Amygdala (tissue), 56 donors: ENCODE results near the gene HEATR1.

Source experiments
- DNase-seq, 56 donors: peaks; one replicate each; lab custom pipeline; 2025; lab: John Stamatoyannopoulos, UW

The HEATR1 gene

GRCh38 chr1:236550961-236551851 lies 53.1 kb downstream of the HEATR1 start:
- DNase-seq, result no peak

GRCh38 chr1:236548452-236548851 lies 55.9 kb downstream of the HEATR1 start:
- DNase-seq, result no peak

- no peak for DNase-seq
Measured at GRCh38 chr1:236545621-236546169, 58.6 kb downstream of the HEATR1 start.

GRCh38 chr1:236543065-236543669 lies 61.1 kb downstream of the HEATR1 start:
- DNase-seq, result no peak

GRCh38 chr1:236541710-236542109 lies 62.6 kb downstream of the HEATR1 start:
- no peak for DNase-seq

- DNase-seq, result no peak
Measured at GRCh38 chr1:236540813-236541465, 63.4 kb downstream of the HEATR1 start.

GRCh38 chr1:236536540-236536939 lies 67.8 kb downstream of the HEATR1 start:
- DNase-seq, result no peak

- DNase-seq, result peak in 7 of 56 donors; percentile 5 to 43 (median 10)
Measured at GRCh38 chr1:236535662-236536161, 68.6 kb downstream of the HEATR1 start.

- no peak for DNase-seq
Measured at GRCh38 chr1:236535190-236535589, 69.1 kb downstream of the HEATR1 start.

GRCh38 chr1:236534151-236534651 lies 70.1 kb downstream of the HEATR1 start:
- DNase-seq, result no peak

- no peak for DNase-seq
Measured at GRCh38 chr1:236532850-236533249, 71.5 kb downstream of the HEATR1 start.

GRCh38 chr1:236530959-236531358 lies 73.4 kb downstream of the HEATR1 start:
- DNase-seq, result no peak

GRCh38 chr1:236530286-236530685 lies 74.0 kb downstream of the HEATR1 start:
- DNase-seq, result no peak

GRCh38 chr1:236526079-236526478 lies 78.2 kb downstream of the HEATR1 start:
- DNase-seq, result no peak

GRCh38 chr1:236524895-236525184 lies 79.5 kb downstream of the HEATR1 start:
- DNase-seq, result no peak

- peak in 27 of 56 donors; percentile 5 to 65 (median 47) for DNase-seq
Measured at GRCh38 chr1:236524142-236524894, 80.0 kb downstream of the HEATR1 start.

- DNase-seq, result peak; percentile 15 to 86 (median 71)
Measured at GRCh38 chr1:236523704-236524141, 80.6 kb downstream of the HEATR1 start, which contains the start of gene LGALS8. TSS of gene LGALS8 (plus strand) at chr1:236523982. CDS start at chr1:236526071, 2,089 bp downstream.

- DNase-seq, result peak in 4 of 56 donors; percentile 44 to 52 (median 48)
Measured at GRCh38 chr1:236522937-236523703, 81.2 kb downstream of the HEATR1 start.

GRCh38 chr1:236520445-236521005 lies 83.8 kb downstream of the HEATR1 start:
- DNase-seq, result no peak
